T-cell (primary cell): ENCODE measurements around the gene STXBP3. TPM values are rescaled to one million over a fixed set of nuclear protein-coding genes. Genes with fewer than 3 reads are reported as not detected.

ENCODE experiments used
- ATAC-seq, 4 experiments: fragments of 200-7000 bp in 3 of 4; fragments of 150-1000 bp in 1 of 4; cut with Tn5 transposase; replicated peaks in 1 of 4; 1 replicate in 3 of 4; 2 replicates in 1 of 4; pipeline ENCODE4 v1.10.0; 2021; ENCODE audit warnings: moderate library complexity in 3 of 4, mild to moderate bottlenecking in 2 of 4, moderate number of reproducible peaks in 1 of 4
- CTCF ChIA-PET, 2 donors: fragments of 300-600 bp; sonication (Branson Sonifier 250); formaldehyde crosslinking; loops; one replicate each; lab custom pipeline; 2022; ENCODE audit warnings: antibody characterized with exemption in 2 of 2; lab: Charles Lee
- POLR2A ChIA-PET, 2 donors: fragments of 300-600 bp; sonication (Branson Sonifier 250); formaldehyde crosslinking; loops; one replicate each; lab custom pipeline; 2022; ENCODE audit warnings: antibody characterized with exemption in 2 of 2; lab: Charles Lee
- DNase-seq, 35 experiments: peaks; one replicate each; pipeline versions ENCODE4 v3.0.0 to v3.0.0-alpha.2; 2013 to 2023
- H3K27ac ChIP-seq: one replicate; pipeline ENCODE4 v1.5.1; 2013; ENCODE audit warnings: low read length
- H3K27me3 ChIP-seq, 2 experiments: replicated peaks in 1 of 2; 1 replicate in 1 of 2; 2 replicates in 1 of 2; pipeline versions ENCODE4 v1.6.1 to v1.7.0; 2013; ENCODE audit warnings: low read length in 1 of 2, mixed read lengths in 1 of 2; ENCODE audit not compliant: control insufficient read depth in 2 of 2, insufficient read depth in 2 of 2; ENCODE audit errors: extremely low read depth in 1 of 2
- H3K36me3 ChIP-seq, 2 donors: 1 replicate in 1 of 2; 2 replicates in 1 of 2; pipeline versions ENCODE4 v1.6.1 to v1.7.0; 2013; ENCODE audit warnings: low read length in 1 of 2; ENCODE audit not compliant: control insufficient read depth in 2 of 2, insufficient read depth in 1 of 2; ENCODE audit errors: extremely low read depth in 1 of 2
- H3K4me1 ChIP-seq, 2 experiments: 1 replicate in 1 of 2; 2 replicates in 1 of 2; pipeline versions ENCODE4 v1.6.1 to v1.7.0; 2013; ENCODE audit warnings: low read length in 2 of 2, mixed read lengths in 1 of 2; ENCODE audit not compliant: insufficient read depth in 2 of 2, control insufficient read depth in 1 of 2; ENCODE audit errors: extremely low read depth in 1 of 2
- H3K4me3 ChIP-seq, 2 donors: 1 replicate in 1 of 2; 2 replicates in 1 of 2; pipeline versions ENCODE4 v1.5.1 to v1.7.0; 2013; ENCODE audit warnings: mild to moderate bottlenecking in 2 of 2, low read length in 1 of 2, moderate library complexity in 1 of 2; ENCODE audit not compliant: control insufficient read depth in 1 of 2; ENCODE audit errors: extremely low read depth in 1 of 2
- H3K9me3 ChIP-seq: 2 replicates; pipeline ENCODE4 v1.7.0; 2013
- H3K27ac Mint-ChIP-seq, 2 donors: one replicate each; pipeline ENCODE4 v1.8.0; 2020 to 2021; ENCODE audit warnings: mild to moderate bottlenecking in 2 of 2, mixed read lengths in 2 of 2
- H3K27me3 Mint-ChIP-seq, 2 donors: one replicate each; pipeline ENCODE4 v1.8.0; 2021 to 2022; ENCODE audit warnings: mixed read lengths in 2 of 2
- H3K36me3 Mint-ChIP-seq: one replicate; pipeline ENCODE4 v1.8.0; 2021; ENCODE audit warnings: mixed read lengths
- H3K4me1 Mint-ChIP-seq, 3 donors: one replicate each; pipeline ENCODE4 v1.8.0; 2020 to 2022; ENCODE audit warnings: mixed read lengths in 3 of 3, mild to moderate bottlenecking in 1 of 3
- H3K4me3 Mint-ChIP-seq, 3 donors: one replicate each; pipeline ENCODE4 v1.8.0; 2020 to 2022; ENCODE audit warnings: mild to moderate bottlenecking in 3 of 3, mixed read lengths in 3 of 3, moderate library complexity in 3 of 3
- H3K9me3 Mint-ChIP-seq, 3 donors: one replicate each; pipeline ENCODE4 v1.8.0; 2020 to 2022; ENCODE audit warnings: mixed read lengths in 3 of 3
- WGBS: methylation state at CpG from one replicate; pipeline ENCODE4 v1.1.5; 2013; ENCODE audit warnings: missing lambda C conversion rate; ENCODE audit not compliant: insufficient coverage; 5-methylcytosine and 5-hydroxymethylcytosine counted together
- total RNA-seq, 35 experiments: library from RNA in 6 of 35; stranded (reverse) in 6 of 35; fragments of 120-200 nt in 1 of 35; gene quantifications; one replicate each; pipeline versions ENCODE4 v1.2.1 to v1.2.4 and lab custom pipeline; 2013 to 2026

The STXBP3 gene
- total RNA-seq, 5 donors from 2014 or later (not counting 1 experiment from before 2014, with no cell fraction given), result 52.8 to 66.2 (median 59.9) TPM

- peaks cover 0 to 28% of the 10 kb centered on the region in 2 experiments for H3K27me3 ChIP-seq
- ChIA-PET CTCF (interaction anchor here in 1 of 2 donors (0.5 kb wide), 1 partner anchor 102 kb away, joined by 3 read pairs; no protein-coding TSS in a partner anchor), POLR2A (no interaction called here)
- no peaks in the 10 kb centered on the region for H3K36me3 Mint-ChIP-seq
- 22% methylated on average over 1 of the region's 1 CpG for WGBS
- H3K9me3 Mint-ChIP-seq, result no peaks in the 10 kb centered on the region
- no peak within 1 kb of the TSS for H3K4me3 Mint-ChIP-seq
- H3K27ac Mint-ChIP-seq, result no peak within 1 kb of the TSS
- no peak within 1 kb of the TSS for H3K27ac ChIP-seq
- DNase-seq, result no peak
- ATAC-seq, result no peak
- H3K4me3 ChIP-seq, result no peak within 1 kb of the TSS
- H3K9me3 ChIP-seq, result no peaks in the 10 kb centered on the region
- H3K4me1 ChIP-seq, result peaks cover 0 to 8% of the 10 kb centered on the region in 2 experiments
- H3K4me1 Mint-ChIP-seq, result peaks cover 6 to 8% (median 7%) of the 10 kb centered on the region in 3 donors
- H3K36me3 ChIP-seq, result no peaks in the 10 kb centered on the region
- peaks cover 12 to 16% of the 10 kb centered on the region in 2 donors for H3K27me3 Mint-ChIP-seq
Measured at GRCh38 chr1:108856994-108857393, 110.5 kb downstream of the STXBP3 start, which contains the start of gene AKNAD1. Gene AKNAD1 (minus strand): TSS chr1:108857094. CDS start chr1:108852664, 4,430 bp downstream.

- H3K4me3 Mint-ChIP-seq, result no peak overlapping the region
- POLR2A ChIA-PET, result interaction anchor here (0.6 to 0.7 kb wide), 2 partner anchors 29 to 263 kb away, joined by 5 to 6 read pairs; no protein-coding TSS in a partner anchor
Measured at GRCh38 chr1:108858230-108858950, 111.9 kb downstream of the STXBP3 start.

More at GRCh38 chr1:108858230-108858950, 111.9 kb downstream of the STXBP3 start:
- DNase-seq, result no peak
- Histone ChIP-seq H3K4me3 (no peak overlapping the region), H3K27me3 (peaks cover 0 to 25% of the 10 kb centered on the region in 2 experiments), H3K9me3 (no peaks in the 10 kb centered on the region), H3K27ac (no peak overlapping the region), H3K4me1 (peaks cover 0 to 8% of the 10 kb centered on the region in 2 experiments), H3K36me3 (no peaks in the 10 kb centered on the region)
- H3K27ac Mint-ChIP-seq, result no peak overlapping the region
- no peaks in the 10 kb centered on the region for H3K9me3 Mint-ChIP-seq
- peaks cover 0 to 6% (median 5%) of the 10 kb centered on the region in 3 donors for H3K4me1 Mint-ChIP-seq
- ATAC-seq, result no peak
- H3K27me3 Mint-ChIP-seq, result peaks cover 12 to 19% of the 10 kb centered on the region in 2 donors
- H3K36me3 Mint-ChIP-seq, result no peaks in the 10 kb centered on the region
- CTCF ChIA-PET, result no interaction called here
- WGBS, result 100% methylated on average over 1 of the region's 6 CpGs

Other genes starting within 250 kb of the STXBP3 start
- gene EEIG2, start 186.6 kb upstream of the STXBP3 start, total RNA-seq, result 10 to 100 TPM in 4 of 5 donors, 1 to 10 TPM in 1; 6.7 to 16.2 (median 14.4) TPM
- gene HENMT1, start 85.6 kb upstream of the STXBP3 start, total RNA-seq, result 10 to 100 TPM; 11.0 to 20.2 (median 16.0) TPM
- gene PRPF38B, start 54.4 kb upstream of the STXBP3 start, total RNA-seq, result 100 to 1,000 TPM; 109 to 130 (median 110) TPM
- gene FNDC7, start 33.8 kb upstream of the STXBP3 start, total RNA-seq, result under 1 TPM; 0.13 to 0.29 (median 0.25) TPM
- gene AKNAD1, start 110.4 kb downstream of the STXBP3 start, total RNA-seq, result not detected
- 1 to 10 TPM; 1.6 to 2.4 (median 2.0) TPM for gene GPSM2, start 130.3 kb downstream of the STXBP3 start, total RNA-seq
- gene CLCC1, start 216.8 kb downstream of the STXBP3 start, total RNA-seq, result 10 to 100 TPM; 14.3 to 33.3 (median 22.4) TPM